DMS79 treated with DMSO at 0.1 percent for 48 hours (cell line): ENCODE measurements around the gene SPTLC2.
"Not testable (repeated sequence)": the region's sequence is repeated elsewhere in the genome, so short reads cannot be mapped to it uniquely, and the experiment has no call there.

Source experiments
- DNase-seq: peaks from one replicate; lab custom pipeline; 2025; lab: John Stamatoyannopoulos, UW

SPTLC2 gene, protein sequence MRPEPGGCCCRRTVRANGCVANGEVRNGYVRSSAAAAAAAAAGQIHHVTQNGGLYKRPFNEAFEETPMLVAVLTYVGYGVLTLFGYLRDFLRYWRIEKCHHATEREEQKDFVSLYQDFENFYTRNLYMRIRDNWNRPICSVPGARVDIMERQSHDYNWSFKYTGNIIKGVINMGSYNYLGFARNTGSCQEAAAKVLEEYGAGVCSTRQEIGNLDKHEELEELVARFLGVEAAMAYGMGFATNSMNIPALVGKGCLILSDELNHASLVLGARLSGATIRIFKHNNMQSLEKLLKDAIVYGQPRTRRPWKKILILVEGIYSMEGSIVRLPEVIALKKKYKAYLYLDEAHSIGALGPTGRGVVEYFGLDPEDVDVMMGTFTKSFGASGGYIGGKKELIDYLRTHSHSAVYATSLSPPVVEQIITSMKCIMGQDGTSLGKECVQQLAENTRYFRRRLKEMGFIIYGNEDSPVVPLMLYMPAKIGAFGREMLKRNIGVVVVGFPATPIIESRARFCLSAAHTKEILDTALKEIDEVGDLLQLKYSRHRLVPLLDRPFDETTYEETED

DNA sequence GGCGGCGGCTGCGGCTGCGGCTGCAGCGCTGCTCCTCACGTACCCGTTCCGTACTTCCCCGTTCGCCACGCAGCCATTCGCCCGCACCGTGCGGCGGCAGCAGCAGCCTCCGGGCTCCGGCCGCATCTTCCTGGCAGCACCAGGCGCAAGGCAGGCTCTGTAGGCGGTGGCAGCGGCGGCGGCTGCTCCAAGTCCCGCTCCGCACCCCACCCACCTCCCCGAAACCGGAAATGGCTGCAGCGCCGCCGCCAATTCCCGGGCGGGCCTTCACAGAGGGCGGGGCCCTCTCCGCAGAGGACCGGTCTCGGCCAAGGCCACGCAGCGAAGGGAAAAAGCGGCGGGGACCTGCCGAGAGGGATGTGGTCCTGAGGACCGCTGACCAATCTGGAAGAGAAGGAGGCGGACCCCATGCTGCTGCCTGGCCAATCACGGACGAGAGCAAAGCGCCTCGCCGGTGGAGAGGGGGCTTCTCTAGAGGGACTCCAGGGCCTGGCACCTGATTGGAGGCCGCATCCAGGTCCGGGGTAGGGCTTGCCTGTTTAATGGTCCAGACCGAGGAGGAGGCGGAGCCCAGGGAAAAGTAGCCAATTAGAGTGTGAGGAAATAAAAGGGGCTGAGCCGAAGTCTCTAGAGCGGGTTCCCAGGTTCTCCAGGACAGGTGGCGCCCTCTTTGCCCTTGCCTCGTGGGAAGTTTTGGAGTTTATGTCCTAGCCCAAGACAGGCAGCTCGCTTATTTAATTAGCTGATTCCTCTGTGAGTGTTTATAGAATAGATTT is at the start of gene SPTLC2:
Gene SPTLC2 (minus strand): TSS at position 184 of the 776 bp plus-strand sequence. CDS start 58 bp downstream, at position 126.
- DNase-seq = peak; percentile 100

DNA sequence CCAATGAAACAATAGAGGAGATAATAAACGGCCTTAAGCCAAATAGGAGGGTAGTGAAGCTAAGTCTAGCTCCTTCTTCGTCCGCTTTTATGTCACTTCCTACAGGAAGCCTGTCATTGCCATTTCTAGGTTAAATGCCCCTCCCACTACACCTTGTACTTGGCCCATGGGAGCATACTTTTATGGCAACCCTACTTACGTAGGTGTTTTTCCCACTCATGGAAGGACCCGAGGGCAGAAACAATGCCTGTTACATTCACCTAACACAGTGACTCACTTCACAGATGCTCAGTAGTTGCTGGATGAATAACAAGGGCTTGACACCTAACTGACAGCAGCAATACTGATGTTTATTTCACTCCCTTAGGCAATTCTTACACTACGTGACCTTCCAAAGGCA is 46.9 kb upstream of the SPTLC2 start:
- DNase-seq = no peak

DNA sequence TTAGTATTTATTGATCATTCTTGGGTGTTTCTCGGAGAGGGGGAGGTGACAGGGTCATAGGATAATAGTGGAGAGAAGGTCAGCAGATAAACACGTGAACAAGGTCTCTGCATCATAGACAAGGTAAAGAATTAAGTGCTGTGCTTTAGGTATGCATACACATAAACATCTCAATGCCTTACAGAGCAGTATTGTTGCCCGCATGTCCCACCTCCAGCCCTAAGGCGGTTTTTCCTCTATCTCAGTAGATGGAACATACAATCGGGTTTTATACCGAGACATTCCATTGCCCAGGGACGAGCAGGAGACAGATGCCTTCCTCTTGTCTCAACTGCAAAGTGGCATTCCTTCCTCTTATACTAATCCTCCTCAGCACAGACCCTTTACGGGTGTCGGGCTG is 45.1 kb upstream of the SPTLC2 start:
- DNase-seq = peak; percentile 82

DNA sequence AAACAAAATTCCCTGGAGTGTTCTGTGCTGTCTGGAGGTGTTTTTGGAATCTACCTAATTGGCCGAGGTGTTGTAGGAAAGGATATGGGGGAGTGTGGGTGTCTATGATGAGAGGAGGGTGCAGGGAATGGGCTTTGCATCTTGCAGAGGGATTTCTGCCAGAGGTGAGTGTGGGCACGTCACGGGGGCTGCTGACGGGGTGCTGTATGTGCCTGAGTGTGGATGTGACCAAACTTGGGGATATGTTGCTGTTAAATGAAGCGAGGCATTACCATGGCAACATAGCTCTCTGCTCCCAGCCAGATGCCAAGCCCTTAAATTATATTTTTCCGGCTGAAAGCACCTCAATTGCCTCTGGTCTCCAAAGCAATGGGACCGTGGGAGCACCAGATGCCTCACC is 44.3 kb upstream of the SPTLC2 start:
- DNase-seq = peak; percentile 100

DNA sequence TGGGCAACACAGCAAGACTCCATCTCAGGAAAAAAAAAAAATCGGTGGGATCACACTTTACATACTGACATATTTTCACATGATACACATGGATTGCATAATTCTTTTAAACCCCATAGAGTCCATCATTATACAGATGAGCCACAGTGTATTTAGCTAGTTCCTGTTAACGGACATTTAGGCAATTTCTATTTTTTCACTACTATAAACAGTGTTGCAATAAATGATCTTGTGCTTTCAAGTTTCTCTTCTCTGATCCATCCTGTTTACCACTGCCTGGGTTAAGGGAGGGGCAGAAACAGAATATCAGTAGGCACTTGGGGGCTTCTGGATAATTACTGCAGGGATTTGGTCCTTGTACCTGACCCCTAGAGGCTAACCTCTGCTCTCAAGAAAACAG is 43.4 kb upstream of the SPTLC2 start:
- peak; percentile 44 for DNase-seq

DNA sequence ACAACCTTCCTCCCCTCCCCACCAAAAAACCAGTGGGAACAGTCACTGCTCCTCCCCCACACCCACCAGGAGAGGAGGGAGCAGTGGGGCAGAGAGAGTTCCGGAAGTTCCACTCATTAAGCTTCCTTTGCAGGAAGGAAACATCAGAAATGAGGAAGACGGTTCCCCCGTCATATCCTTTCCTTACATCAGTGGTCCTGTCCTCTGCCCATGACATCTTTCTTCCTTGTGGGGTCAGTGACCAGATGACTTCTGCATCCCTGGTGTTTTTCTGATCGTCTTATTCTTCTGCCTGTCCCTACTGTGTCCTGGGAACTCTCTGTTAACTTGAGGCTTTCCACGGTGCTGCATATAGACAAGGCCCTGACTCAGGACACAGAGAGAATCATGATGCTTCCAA is 40.8 kb upstream of the SPTLC2 start:
- no peak for DNase-seq

DNA sequence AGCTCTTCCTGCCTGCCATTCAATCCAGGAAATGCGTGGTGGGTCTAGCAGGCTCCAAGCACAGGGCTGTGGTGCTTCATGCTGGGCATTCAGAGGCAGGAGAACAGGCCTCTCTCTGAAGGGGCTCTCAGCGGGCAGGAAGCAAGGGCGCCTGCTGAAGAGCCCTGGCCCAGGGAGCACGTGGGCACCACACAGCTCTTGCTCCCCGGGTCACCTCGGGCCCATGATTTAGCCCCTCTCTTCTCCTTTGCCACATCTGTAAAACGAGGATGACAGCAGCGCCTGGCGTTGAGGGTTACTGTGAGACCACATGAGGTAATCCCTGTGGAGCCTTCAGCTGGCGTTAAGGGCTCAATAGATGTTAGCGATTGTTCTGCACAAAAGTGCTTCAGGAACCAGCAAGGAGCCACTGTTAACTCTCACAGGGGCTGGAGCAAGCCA is 37.6 kb upstream of the SPTLC2 start:
- peak; percentile 95 for DNase-seq

DNA sequence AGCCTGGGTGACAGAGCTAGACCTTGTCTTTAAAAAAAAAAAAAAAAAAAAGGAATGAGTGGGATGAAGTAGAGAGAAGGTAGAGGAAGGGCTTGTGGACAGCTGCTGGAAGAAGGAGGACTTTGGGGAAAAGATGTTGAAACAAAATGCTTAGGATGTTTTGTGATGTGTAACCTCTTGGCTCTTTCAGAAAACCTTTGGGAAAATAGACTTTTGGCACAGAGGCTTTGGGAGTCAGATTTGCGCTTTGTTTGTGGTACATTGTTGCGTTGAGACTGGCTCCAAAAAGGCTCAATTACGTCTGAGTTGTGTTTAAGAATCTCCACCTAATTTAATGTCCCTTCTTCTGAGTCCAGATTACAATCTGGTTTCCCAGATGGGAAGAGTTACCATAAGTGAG is 32.9 kb upstream of the SPTLC2 start:
- DNase-seq = no peak

DNA sequence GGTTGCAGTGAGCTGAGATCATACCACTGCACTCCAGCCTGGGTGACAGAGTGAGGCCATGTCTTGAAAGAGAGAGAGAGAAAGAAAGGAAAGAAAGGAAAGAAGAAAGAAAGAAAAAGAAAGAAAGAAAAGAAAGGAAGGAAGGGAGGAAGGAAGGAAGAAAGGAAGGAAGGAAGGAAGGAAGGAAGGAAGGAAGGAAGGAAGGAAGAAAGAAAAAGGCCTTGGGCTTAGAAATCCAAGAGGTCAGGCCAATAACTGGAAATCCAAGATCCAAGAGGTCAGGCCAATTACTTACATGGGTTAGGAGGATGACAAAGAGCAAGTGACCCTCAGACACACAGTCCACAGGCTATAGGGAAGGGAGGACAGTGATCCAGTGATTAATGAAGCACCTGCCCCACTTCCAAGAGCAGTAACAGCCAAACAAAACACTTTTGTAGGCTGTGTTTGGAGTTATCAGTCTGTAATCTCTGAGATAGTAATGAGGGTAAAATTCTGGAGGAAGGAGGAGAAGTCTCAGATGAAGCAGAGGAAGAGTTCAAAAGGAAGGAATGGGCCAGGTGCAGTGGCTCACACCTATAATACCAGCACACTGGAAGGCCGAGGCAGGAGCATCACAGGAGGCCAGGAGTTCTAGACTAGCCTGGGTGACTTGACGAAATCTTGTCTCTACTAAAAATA is 32.2 kb upstream of the SPTLC2 start:
- no peak for DNase-seq

DNA sequence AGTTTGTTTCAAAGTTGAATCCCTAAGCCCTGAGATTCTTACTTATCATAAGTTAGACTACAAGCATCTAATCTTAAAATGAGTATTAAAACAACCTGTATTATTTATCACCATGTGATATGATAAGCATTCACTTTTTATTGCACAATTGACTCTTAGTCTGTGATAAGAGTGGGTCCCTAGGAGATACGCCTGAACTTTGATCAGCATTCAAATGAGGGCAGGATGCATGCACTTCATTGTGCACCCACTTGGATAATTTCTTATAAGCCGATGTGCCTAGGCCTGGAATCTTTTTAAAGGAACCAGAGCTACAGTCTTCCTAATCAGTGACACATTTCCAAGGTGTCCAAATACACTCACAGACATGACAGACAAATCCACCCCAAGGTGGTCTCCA is 31.4 kb upstream of the SPTLC2 start:
- no peak for DNase-seq

DNA sequence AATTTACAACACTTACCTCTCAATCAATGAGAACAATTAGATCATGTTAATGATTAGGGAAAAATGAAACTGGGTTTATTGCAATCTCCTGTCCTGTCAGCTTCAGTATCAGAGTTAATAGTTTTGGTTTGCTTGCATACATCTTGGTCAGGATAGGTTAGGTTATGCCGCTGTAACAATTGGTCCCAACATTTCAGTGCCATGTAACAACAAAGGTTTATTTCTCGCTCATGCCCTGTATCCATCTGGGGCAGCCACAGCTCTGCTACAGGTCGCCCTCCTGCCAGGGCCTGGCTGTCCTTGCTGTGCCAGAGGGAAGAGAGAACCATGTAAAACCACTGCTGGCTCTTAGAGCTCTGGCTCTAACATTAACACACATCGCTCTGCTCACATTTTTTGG is 30.5 kb upstream of the SPTLC2 start:
- no peak for DNase-seq

DNA sequence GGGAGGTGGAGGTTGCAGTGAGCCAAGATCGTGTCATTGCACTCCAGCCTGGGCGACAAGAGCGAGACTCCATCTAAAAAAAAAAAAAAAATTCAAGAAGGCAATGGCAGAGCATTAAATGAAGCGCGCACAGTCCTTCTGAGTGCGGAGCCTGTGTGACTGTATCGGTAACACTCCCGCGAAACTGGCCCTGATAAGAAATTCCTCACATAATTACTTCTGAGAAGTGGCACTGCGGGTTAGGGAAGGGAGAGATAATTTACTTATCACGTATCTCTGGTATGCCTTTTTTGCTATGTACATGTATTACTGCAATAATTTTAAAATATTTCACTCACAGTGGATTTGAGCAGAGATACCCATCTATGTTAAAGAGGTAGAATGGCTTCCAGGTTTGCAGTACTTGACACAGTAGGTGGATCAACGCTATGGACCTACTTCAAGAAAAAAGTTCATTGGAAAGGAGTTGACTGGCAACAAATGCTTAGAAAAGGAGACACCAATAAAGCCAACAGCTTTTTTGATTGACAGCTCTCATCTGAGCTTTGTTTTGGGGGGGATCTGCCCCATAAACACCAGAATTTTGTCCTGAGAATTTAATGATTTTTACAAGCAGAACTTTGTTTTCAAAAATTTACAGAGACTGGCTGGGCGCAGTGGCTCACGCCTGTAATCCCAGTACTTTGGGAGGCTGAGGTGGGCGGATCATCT is 29.2 kb upstream of the SPTLC2 start:
- DNase-seq = no peak

DNA sequence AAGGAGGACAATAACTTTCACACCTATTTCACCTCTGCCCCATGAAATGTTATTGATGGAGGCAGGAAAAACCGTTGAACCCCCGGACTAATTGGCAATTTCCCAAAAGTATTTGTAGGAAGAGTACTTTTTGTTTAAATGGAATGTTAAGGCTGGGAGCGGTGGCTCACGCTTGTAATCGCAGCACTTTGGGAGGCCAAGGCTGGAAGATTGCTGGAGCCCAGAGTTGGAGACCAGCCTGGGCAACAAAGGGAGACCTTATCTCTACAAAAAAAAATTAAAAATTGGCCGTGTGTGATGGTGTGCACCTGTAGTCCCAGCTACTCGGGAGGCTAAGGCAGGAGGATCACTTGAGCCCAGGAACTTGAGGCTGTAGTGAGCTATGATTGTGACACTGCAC is 26.0 kb upstream of the SPTLC2 start:
- DNase-seq = no peak

DNA sequence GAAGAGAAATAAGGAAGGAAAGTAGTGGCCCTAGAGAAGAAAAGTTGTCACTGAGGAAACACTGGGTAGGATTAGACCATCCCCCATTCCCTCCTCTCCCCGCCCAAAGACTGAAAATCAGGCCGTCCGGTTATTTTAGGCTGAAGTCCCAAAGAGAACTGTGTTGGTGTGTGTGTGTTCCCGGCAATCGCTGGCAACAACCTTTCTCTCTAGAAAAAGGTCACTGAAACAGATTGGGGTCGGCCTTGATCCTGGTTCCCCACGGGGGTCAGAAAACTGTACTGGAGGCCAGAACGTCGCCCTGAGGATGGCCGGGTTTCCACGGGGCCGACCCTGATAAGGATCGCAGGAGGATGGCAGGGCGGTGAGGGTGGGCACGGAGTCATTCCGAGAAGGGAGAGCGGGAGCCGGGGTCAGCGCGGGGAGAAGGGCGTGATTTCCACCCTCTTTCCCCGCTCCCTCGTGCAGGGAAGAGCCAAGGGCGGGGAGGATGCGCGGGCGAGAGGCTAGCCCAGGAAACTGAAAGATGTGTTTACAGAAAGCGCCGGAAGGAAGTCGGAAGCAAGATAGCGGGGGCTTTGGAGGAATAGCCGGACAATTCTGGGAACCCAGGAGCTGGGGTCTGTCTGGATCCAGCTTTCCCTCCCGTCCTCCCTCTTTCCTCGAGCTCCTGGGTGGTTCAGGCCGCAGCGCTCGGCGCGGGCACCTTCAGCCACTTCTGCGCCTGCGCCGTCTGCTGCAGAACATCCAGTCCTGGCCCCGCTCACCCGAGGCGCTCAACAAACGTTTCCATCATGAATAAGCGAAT is 25.3 kb upstream of the SPTLC2 start:
- DNase-seq = no peak

DNA sequence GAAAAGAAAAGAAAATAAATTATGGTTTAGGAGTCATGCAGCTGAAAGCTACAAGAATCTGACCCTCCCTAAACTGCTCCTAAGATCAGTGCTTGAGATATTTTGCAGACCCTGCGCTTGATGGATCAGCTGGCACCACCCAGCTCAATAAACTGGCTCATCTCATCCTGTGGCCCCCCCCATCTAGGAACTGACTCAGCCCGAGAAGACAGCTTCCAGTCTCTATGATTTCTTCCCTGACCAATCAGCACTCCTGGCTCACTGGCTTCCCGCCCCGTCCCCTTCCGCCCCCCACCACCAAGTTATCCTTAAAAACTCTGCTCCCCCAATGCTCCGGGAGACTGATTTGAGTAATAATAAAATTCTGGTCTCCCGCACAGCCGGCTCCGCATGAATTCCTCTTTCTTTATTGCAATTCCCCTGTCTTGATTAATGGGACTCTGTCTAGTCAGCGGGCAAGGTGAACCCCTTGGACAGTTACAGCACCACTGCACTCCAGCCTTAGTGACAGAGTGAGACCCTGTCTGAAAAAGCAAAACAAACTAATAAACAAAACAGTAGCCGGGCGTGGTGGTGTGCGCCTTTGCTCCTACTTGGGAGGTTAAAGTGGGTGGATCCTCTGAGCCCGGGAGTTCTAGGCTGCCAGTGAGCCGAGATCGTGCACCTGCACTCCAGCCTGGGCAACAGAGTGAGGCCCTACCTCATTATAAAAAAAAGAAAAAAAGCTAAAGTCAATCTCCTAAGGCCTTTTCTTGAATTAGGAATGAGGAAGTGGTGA is 24.5 kb upstream of the SPTLC2 start:
- no peak for DNase-seq

DNA sequence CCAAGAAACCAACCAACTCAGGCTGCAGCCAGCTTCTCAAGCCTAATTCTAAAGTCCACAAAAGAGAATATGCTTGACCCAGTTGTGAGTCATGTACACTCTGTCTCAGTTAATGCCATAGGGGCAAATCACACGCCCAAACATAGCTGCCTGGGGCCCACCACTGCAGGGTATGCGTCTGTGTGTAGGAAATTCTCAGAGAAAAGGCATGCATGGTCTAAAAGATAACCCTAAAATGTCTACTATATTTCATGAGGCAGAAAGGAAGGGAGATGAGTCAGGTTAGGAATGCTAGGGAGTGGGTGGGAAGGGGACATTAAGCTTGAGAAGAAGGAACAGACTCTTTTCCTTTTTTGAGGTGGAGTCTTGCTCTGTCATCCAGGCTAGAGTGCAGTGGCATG is 22.3 kb upstream of the SPTLC2 start:
- DNase-seq = no peak

DNA sequence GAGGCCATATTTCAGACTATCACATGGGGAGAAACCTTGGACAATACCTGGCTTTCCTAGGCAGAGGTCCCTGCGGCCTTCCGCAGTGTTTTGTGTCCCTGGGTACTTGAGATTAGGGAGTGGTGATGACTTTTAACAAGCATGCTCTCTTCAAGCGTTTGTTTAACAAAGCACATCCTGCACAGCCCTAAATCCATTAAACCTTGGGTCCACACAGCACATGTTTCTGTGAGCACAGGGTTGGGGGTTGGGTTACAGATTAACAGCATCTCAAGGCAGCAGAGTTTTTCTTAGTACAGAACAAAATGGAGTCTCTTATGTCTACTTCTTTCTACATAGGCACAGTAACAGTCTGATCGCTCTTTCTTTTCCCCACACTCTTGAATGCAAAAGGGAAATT is 19.4 kb upstream of the SPTLC2 start:
- not testable (repeated sequence) for DNase-seq

DNA sequence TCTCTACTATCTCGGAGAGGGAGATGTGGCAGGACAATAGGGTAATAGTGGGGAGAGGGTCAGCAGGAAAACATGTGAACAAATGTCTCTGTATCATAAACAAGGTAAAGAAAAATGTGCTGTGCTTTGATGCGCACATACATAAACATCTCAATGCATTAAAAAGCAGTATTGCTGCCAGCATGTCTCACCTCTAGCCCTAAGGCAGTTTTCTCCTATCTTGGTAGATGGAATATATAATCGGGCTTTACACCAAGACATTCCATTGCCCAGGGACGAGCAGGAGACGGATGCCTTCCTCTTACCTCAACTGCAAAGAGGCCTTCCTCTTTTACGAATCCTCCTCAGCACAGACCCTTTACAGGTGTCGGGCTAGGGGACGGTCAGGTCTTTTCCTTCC is 19.0 kb upstream of the SPTLC2 start:
- not testable (repeated sequence) for DNase-seq

DNA sequence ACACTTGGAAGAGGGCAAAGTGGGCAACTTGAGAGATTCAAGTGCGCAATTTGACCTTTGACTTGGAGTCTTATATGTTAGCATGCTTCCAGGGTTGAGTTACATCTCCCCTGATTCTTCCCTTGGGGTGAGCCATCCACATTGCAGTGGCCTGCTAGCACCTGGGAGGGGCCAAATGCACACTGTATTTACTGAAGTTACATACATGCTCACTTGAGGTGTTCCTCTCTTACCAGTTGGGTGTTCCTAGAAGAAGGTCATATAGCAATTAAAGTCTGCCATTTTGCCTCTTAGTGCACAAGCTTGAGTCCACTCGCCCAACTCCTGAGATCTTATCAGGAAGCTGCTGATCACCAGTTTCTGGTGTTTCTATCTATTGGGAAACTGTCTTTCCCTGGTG is 13.7 kb upstream of the SPTLC2 start:
- DNase-seq = no peak

DNA sequence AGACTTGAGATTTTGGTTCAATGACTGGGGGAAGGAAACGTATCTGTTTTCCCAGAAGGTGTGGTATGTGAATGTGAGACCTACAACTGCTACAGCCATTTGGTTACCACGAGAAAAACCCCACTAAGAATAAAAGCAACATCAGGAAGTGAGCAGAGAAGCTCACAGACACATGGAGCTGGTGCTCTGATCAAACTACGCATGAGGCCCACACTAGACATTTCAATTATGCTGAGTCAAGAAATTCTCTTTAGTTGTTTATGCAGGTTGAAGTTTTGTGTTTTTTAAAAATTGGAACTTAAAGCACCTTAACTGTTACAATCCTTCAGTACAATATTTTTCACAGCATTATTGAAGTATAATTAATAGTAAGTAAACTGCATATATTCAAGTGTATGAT is 8.9 kb upstream of the SPTLC2 start:
- no peak for DNase-seq
